ENCODE measurements around the gene CELF2. TPM values are rescaled to one million over a fixed set of nuclear protein-coding genes. Genes with fewer than 3 reads are reported as not detected.
A peak's percentile ranks its signal among the peaks of the same experiment; 100 is the strongest.

The CELF2 gene
- total RNA-seq, 1 experiment from 2014 or later = 28.7 TPM

DNA sequence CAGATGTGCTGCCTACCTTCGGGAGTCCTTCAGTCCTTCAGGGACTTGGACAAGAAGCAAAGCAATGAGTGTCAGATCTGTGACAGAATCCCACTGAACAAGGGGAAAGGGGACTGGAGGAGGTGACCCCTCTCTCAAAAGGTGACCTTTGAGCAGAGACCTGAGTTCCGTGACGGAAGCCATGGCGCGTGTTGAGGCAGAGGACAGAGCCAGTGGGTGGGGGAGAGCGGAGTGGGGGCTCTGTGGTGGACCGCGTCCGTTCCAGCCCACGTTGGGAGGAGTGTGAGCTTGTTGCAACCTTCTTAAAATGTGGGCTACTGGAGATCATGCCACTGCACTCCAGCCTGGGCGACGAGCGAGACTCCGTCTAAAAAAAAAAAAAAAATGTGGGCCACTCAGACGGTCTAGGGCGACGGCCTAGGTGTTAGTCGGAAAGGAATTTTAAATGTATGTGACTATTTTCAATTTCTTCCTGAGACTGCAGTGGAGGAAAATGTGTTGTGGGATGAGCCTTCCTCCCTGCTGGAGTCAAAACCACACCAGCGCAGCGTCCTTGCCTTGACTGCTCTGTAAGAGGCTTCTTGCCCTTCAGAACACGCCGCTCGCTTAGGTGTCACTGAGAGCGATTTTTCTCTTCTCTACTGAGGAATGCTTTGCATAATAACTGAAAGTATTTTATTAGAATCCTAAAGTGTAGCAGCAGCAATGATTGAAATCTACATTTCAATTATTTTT is 272.7 kb downstream of the CELF2 start:
- Histone ChIP-seq H4K8ac (replicated peaks; ENCODE audit: insufficient read length, low read depth, low read length) (no peak overlapping the region), H3K23ac (ENCODE audit: insufficient read length, low read depth, low read length) (no peak overlapping the region), H3T11ph (ENCODE audit: low read length) (no peak overlapping the region), H4K20me1 (ENCODE audit: control insufficient read depth, insufficient read depth, insufficient read length) (no peaks in the 10 kb centered on the region), H4K5ac (ENCODE audit: insufficient read length, low read depth, low read length) (no peak overlapping the region), H3K79me2 (ENCODE audit: insufficient read depth, low read length) (no peaks in the 10 kb centered on the region), H4K91ac (ENCODE audit: insufficient read length, low read depth, low read length) (no peak overlapping the region), H3K27me3 (ENCODE audit: insufficient read depth, low read length) (no peaks in the 10 kb centered on the region), H3K9ac (ENCODE audit: extremely low read depth, insufficient read length, low read length) (no peak overlapping the region), H2BK120ac (ENCODE audit: low read depth, low read length, poor library complexity, severe bottlenecking) (no peak overlapping the region), H2BK5ac (ENCODE audit: insufficient read length, low read length) (no peak overlapping the region), H2AK5ac (ENCODE audit: insufficient read length, low read length) (no peak overlapping the region), H2BK20ac (ENCODE audit: low read depth, low read length, poor library complexity, severe bottlenecking) (no peak overlapping the region), H2AFZ (ENCODE audit: low read length) (no peak overlapping the region), H3K23me2 (ENCODE audit: insufficient read length, low read depth, low read length, poor library complexity, severe bottlenecking) (no peaks in the 10 kb centered on the region), H3K56ac (ENCODE audit: insufficient read length, low read depth, low read length) (no peak overlapping the region), H3K27ac (ENCODE audit: insufficient read length, low read depth, low read length) (no peak overlapping the region), H3K4me1 (ENCODE audit: insufficient read depth, low read length) (no peaks in the 10 kb centered on the region), H3K9me3 (ENCODE audit: control insufficient read depth, low read depth, low read length) (no peaks in the 10 kb centered on the region), H2BK15ac (ENCODE audit: low read depth, low read length) (no peak overlapping the region), H3K18ac (ENCODE audit: insufficient read length, low read depth, low read length) (no peak overlapping the region), H3K4ac (ENCODE audit: low read depth, low read length) (no peak overlapping the region), H3K14ac (ENCODE audit: insufficient read depth, low read length) (no peak overlapping the region), H3K4me2 (ENCODE audit: insufficient read depth, insufficient read length, low read length) (no peak overlapping the region), H3K79me1 (ENCODE audit: insufficient read depth, low read depth, low read length, poor library complexity, severe bottlenecking) (no peaks in the 10 kb centered on the region), H2BK12ac (ENCODE audit: insufficient read length, low read depth, low read length) (no peak overlapping the region)
- Mint-ChIP-seq H3K27me3 (ENCODE audit: low read depth) (no peaks in the 10 kb centered on the region), H3K4me1 (peaks cover 13 to 16% of the 10 kb centered on the region in 2 experiments), H3K36me3 (ENCODE audit: insufficient read depth in 1 of 3, low read depth in 3 of 3) (peaks cover 2 to 26% (median 13%) of the 10 kb centered on the region in 3 experiments; a peak in 5 of 7 replicates), H3K9me3 (no peaks in the 10 kb centered on the region), H3K4me3 (no peak overlapping the region), H3K27ac (peak overlapping the region in 2 of 3 experiments; percentile 73 to 90; a peak in 3 of 7 replicates)
- DNase-seq = no peak
- TF ChIP-seq, protein P1, sequence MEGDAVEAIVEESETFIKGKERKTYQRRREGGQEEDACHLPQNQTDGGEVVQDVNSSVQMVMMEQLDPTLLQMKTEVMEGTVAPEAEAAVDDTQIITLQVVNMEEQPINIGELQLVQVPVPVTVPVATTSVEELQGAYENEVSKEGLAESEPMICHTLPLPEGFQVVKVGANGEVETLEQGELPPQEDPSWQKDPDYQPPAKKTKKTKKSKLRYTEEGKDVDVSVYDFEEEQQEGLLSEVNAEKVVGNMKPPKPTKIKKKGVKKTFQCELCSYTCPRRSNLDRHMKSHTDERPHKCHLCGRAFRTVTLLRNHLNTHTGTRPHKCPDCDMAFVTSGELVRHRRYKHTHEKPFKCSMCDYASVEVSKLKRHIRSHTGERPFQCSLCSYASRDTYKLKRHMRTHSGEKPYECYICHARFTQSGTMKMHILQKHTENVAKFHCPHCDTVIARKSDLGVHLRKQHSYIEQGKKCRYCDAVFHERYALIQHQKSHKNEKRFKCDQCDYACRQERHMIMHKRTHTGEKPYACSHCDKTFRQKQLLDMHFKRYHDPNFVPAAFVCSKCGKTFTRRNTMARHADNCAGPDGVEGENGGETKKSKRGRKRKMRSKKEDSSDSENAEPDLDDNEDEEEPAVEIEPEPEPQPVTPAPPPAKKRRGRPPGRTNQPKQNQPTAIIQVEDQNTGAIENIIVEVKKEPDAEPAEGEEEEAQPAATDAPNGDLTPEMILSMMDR (conservative IDR thresholded peaks at IDR 0.05) = no peak
- no CpG with 5 or more reads among the region's 24 CpGs for WGBS (ENCODE audit: extremely low coverage, insufficient read length, low lambda C conversion rate)
